SK-N-SH treated with all-trans-retinoic acid at 6 μM for 48 hours (cell line): ENCODE data around the gene SOD3.

Source experiments
- ATAC-seq: fragments of 200-7000 bp; cut with Tn5 transposase; 3 replicates; pipeline ENCODE4 v1.9.1; 2020; ENCODE audit warnings: mild to moderate bottlenecking, moderate library complexity
- ARNTL ChIP-seq: fragments of 450-650 bp; formaldehyde crosslinking; IDR thresholded peaks from 2 replicates; pipeline ENCODE4 v1.5.0; 2020; ENCODE audit warnings: low read depth, mild to moderate bottlenecking, moderate library complexity, borderline replicate concordance
- BACH2 ChIP-seq: fragments of 250-450 bp; sonication (Bioruptor Pico); IDR thresholded peaks from 2 replicates; pipeline ENCODE4 v1.9.0; 2021; ENCODE audit warnings: mild to moderate bottlenecking, borderline replicate concordance
- CREB5 ChIP-seq: fragments of 250-450 bp; sonication (Bioruptor Pico); IDR thresholded peaks from 2 replicates; pipeline ENCODE4 v1.5.1; 2020; ENCODE audit warnings: low read depth, mild to moderate bottlenecking, moderate library complexity
- CSDC2 ChIP-seq: fragments of 250-450 bp; sonication (Bioruptor Pico); IDR thresholded peaks from 2 replicates; pipeline ENCODE4 v1.5.0; 2020; ENCODE audit warnings: mild to moderate bottlenecking, moderate library complexity
- CSRNP3 ChIP-seq: fragments of 250-450 bp; sonication (Bioruptor Pico); IDR thresholded peaks from 2 replicates; pipeline ENCODE4 v1.5.1; 2021; ENCODE audit warnings: mild to moderate bottlenecking, moderate library complexity
- ESRRG ChIP-seq: fragments of 250-450 bp; sonication (Bioruptor Pico); IDR thresholded peaks from 2 replicates; pipeline ENCODE4 v1.6.1; 2021; ENCODE audit warnings: mild to moderate bottlenecking
- ISL1 ChIP-seq: fragments of 250-450 bp; sonication (Bioruptor Pico); IDR thresholded peaks from 2 replicates; pipeline ENCODE4 v2.1.2; 2022; ENCODE audit warnings: mild to moderate bottlenecking, moderate library complexity
- OSR1 ChIP-seq: fragments of 250-450 bp; sonication (Bioruptor Pico); IDR thresholded peaks from 2 replicates; pipeline ENCODE4 v1.8.0; 2022; ENCODE audit warnings: moderate library complexity, mild to moderate bottlenecking, inconsistent platforms
- POU6F1 ChIP-seq: fragments of 250-450 bp; sonication (Bioruptor Pico); IDR thresholded peaks from 2 replicates; pipeline ENCODE4 v1.8.0; 2021; ENCODE audit warnings: low read depth, mild to moderate bottlenecking, moderate library complexity, borderline replicate concordance
- PPARA ChIP-seq: fragments of 250-450 bp; sonication (Bioruptor Pico); IDR thresholded peaks from 2 replicates; pipeline ENCODE4 v1.5.0; 2020; ENCODE audit warnings: mild to moderate bottlenecking, borderline replicate concordance
- RARB ChIP-seq: fragments of 250-450 bp; sonication (Bioruptor Pico); IDR thresholded peaks from 2 replicates; pipeline ENCODE4 v1.8.0; 2021; ENCODE audit warnings: mild to moderate bottlenecking, moderate library complexity
- SNAI2 ChIP-seq: fragments of 250-450 bp; sonication (Bioruptor Pico); IDR thresholded peaks from 2 replicates; pipeline ENCODE4 v1.5.0; 2020; ENCODE audit warnings: mild to moderate bottlenecking, moderate library complexity
- TCF4 ChIP-seq: fragments of 250-450 bp; sonication (Bioruptor Pico); IDR thresholded peaks from 2 replicates; pipeline ENCODE4 v1.8.0; 2021; ENCODE audit warnings: mild to moderate bottlenecking, moderate library complexity, borderline replicate concordance
- TOX ChIP-seq: fragments of 250-450 bp; sonication (Bioruptor Pico); IDR thresholded peaks from 2 replicates; pipeline ENCODE4 v1.8.0; 2021; ENCODE audit warnings: mild to moderate bottlenecking, moderate library complexity, borderline replicate concordance
- TSHZ2 ChIP-seq: fragments of 250-450 bp; sonication (Bioruptor Pico); IDR thresholded peaks from 2 replicates; pipeline ENCODE4 v1.5.0; 2020; ENCODE audit warnings: mild to moderate bottlenecking, moderate library complexity
- ZC3H10 ChIP-seq: fragments of 250-450 bp; sonication (Bioruptor Pico); IDR thresholded peaks from 2 replicates; pipeline ENCODE4 v1.5.1; 2021; ENCODE audit warnings: mild to moderate bottlenecking, moderate library complexity
- ZFP3 ChIP-seq: fragments of 250-450 bp; sonication (Bioruptor Pico); IDR thresholded peaks from 2 replicates; pipeline ENCODE4 v1.5.0; 2020; ENCODE audit warnings: mild to moderate bottlenecking, moderate library complexity
- ZFP30 ChIP-seq: fragments of 450-650 bp; formaldehyde crosslinking; IDR thresholded peaks from 2 replicates; pipeline ENCODE4 v1.5.0; 2022; ENCODE audit warnings: mild to moderate bottlenecking, moderate library complexity
- ZNF565 ChIP-seq: fragments of 450-650 bp; formaldehyde crosslinking; conservative IDR thresholded peaks from 2 replicates; pipeline ENCODE4 v1.5.0; 2020; ENCODE audit warnings: low read depth, mild to moderate bottlenecking, moderate library complexity
- ZNF70 ChIP-seq: fragments of 450-650 bp; formaldehyde crosslinking; IDR thresholded peaks from 2 replicates; pipeline ENCODE4 v1.5.0; 2020; ENCODE audit warnings: mild to moderate bottlenecking, moderate library complexity
- ZNF8 ChIP-seq: fragments of 450-650 bp; formaldehyde crosslinking; IDR thresholded peaks from 2 replicates; pipeline ENCODE4 v1.5.0; 2020; ENCODE audit warnings: mild to moderate bottlenecking, moderate library complexity

The SOD3 gene

GRCh38 chr4:24763631-24764297, 31.6 kb upstream of the SOD3 start:
- peak; percentile 85 for ATAC-seq
- TF ChIP-seq RARB (CRISPR knock-in tag) (no peak), CREB5 (CRISPR knock-in tag) (no peak), ARNTL (CRISPR knock-in tag) (no peak), BACH2 (CRISPR knock-in tag) (no peak), ZFP3 (CRISPR knock-in tag) (no peak), TOX (CRISPR knock-in tag) (no peak), ZNF8 (CRISPR knock-in tag) (no peak), ISL1 (no peak), TSHZ2 (CRISPR knock-in tag) (no peak), ESRRG (CRISPR knock-in tag) (no peak), POU6F1 (CRISPR knock-in tag) (no peak), ZFP30 (CRISPR knock-in tag) (no peak), SNAI2 (CRISPR knock-in tag) (no peak), CSRNP3 (no peak), CSDC2 (no peak), ZC3H10 (CRISPR knock-in tag) (no peak), TCF4 (CRISPR knock-in tag) (no peak), ZNF70 (CRISPR knock-in tag) (no peak), PPARA (CRISPR knock-in tag) (no peak), ZNF565 (CRISPR knock-in tag) (no peak)

GRCh38 chr4:24764345-24764744, 31.0 kb upstream of the SOD3 start:
- no peak for ATAC-seq
- TF ChIP-seq OSR1 (CRISPR knock-in tag) (no peak), ZNF70 (CRISPR knock-in tag) (no peak), TSHZ2 (CRISPR knock-in tag) (no peak), ZC3H10 (CRISPR knock-in tag) (no peak), ZNF8 (CRISPR knock-in tag) (no peak), CSDC2 (no peak), ZFP3 (CRISPR knock-in tag) (no peak), ZFP30 (CRISPR knock-in tag) (no peak), ESRRG (CRISPR knock-in tag) (no peak), SNAI2 (CRISPR knock-in tag) (no peak)
